Measurements from ENCODE around the gene EGLN3.

Gene EGLN3

GRCh38 chr14:33910435-33910834, 40.4 kb downstream of the EGLN3 start:
- no peak for DNase-seq

- no peak for DNase-seq
Observed at GRCh38 chr14:33909380-33910084, 41.3 kb downstream of the EGLN3 start.

GRCh38 chr14:33908540-33909223, 42.2 kb downstream of the EGLN3 start:
- DNase-seq: no peak

GRCh38 chr14:33906968-33907367, 43.9 kb downstream of the EGLN3 start:
- DNase-seq: no peak

- no peak for DNase-seq
Observed at GRCh38 chr14:33904609-33905008, 46.3 kb downstream of the EGLN3 start.

- no peak for DNase-seq
Observed at GRCh38 chr14:33903369-33903768, 47.5 kb downstream of the EGLN3 start.

GRCh38 chr14:33902363-33902762, 48.5 kb downstream of the EGLN3 start:
- DNase-seq: no peak

- no peak for DNase-seq
Observed at GRCh38 chr14:33901426-33902155, 49.3 kb downstream of the EGLN3 start.

GRCh38 chr14:33900706-33901105, 50.2 kb downstream of the EGLN3 start:
- no peak for DNase-seq

- no peak for DNase-seq
Observed at GRCh38 chr14:33899723-33900341, 51.0 kb downstream of the EGLN3 start.

- DNase-seq: no peak
Observed at GRCh38 chr14:33897878-33898535, 52.9 kb downstream of the EGLN3 start.

- DNase-seq: no peak
Observed at GRCh38 chr14:33897382-33897781, 53.5 kb downstream of the EGLN3 start.

- no peak for DNase-seq
Observed at GRCh38 chr14:33894339-33894738, 56.5 kb downstream of the EGLN3 start.

GRCh38 chr14:33891700-33892099, 59.2 kb downstream of the EGLN3 start:
- no peak for DNase-seq

GRCh38 chr14:33884916-33885315, 66.0 kb downstream of the EGLN3 start:
- no peak for DNase-seq

- DNase-seq: no peak
Observed at GRCh38 chr14:33880330-33880729, 70.5 kb downstream of the EGLN3 start.

GRCh38 chr14:33879684-33880286, 71.1 kb downstream of the EGLN3 start:
- DNase-seq: no peak

GRCh38 chr14:33876274-33876673, 74.6 kb downstream of the EGLN3 start:
- DNase-seq: no peak

Data from suppressor macrophage (primary cell).